Erythroblast (primary cell): ENCODE results near the gene CAPN15.
A peak's percentile ranks its signal among the peaks of the same experiment; 100 is the strongest.

Source experiments
- GATA1 ChIP-seq: IDR thresholded peaks from 2 replicates; pipeline ENCODE4 v1.6.1; 2011; ENCODE audit warnings: low read depth, mild to moderate bottlenecking, control low read depth, low read length, moderate library complexity
- POLR2A ChIP-seq: IDR thresholded peaks from 2 replicates; pipeline ENCODE4 v1.6.1; 2011; ENCODE audit warnings: mild to moderate bottlenecking, low read length

DNA sequence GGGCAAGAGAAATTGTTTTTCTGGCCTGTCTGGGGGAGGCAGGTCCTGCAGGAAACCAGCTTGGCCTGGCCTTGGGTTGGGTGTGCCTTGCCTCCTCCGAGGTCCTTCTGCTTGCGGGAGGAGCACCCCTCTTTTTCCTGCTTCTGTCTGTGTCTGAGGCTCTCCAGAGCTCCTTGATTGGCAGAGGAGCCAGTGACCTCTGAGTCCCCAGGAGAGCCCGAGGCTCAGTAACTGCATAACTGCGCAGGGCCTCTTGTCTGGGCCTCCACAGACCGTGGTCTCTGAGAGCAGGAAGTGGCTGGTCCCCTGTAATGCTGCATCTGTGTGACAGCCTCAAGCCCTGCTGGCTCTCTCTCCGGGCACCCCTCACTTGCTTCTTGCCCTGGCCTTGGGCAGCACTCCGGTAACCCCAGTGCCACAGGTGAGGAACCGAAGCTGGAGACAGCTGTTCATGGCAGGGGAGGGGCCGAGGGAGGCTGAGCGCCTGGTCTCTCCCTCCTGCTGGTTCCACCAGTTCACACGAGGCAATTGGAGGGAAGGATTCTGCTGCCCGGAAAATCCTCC is 1.6 kb downstream of the CAPN15 start:
- TF ChIP-seq POLR2A (peak; percentile 30), GATA1 (no peak)
